ENCODE data around the gene PSD. TPM values are rescaled to one million over a fixed set of nuclear protein-coding genes. Genes with fewer than 3 reads are reported as not detected.

PSD gene
- total and polyA plus RNA-seq, 9 of the 15 experiments (the other 6 are each of a cell fraction or from before 2014, with no cell fraction given) = 0.11 to 1.7 (median 0.54) TPM; not detected in 2

- TF ChIP-seq PREB (CRISPR knock-in tag; IDR thresholded peaks at IDR 0.05) (no peak), NCOR1 (IDR thresholded peaks at IDR 0.05) (no peak), HMGXB4 (CRISPR knock-in tag; IDR thresholded peaks at IDR 0.05) (no peak), ZNF507 (tag; conservative IDR thresholded peaks at IDR 0.05) (no peak), IFI16 (CRISPR knock-in tag; IDR thresholded peaks at IDR 0.05) (no peak), REST (IDR thresholded peaks at IDR 0.05; ENCODE audit: borderline replicate concordance) (peak; percentile 26; the same call in 1 of the 2 replicates), REST (CRISPR knock-in tag; IDR thresholded peaks at IDR 0.05; ENCODE audit: low read depth) (peak; percentile 83; the same call in 1 of the 2 replicates), ILF3 (IDR thresholded peaks at IDR 0.05; ENCODE audit: borderline replicate concordance) (no peak; the same call in 1 of the 2 replicates), RBM25 (IDR thresholded peaks at IDR 0.05; ENCODE audit: low read depth, low read length, severe bottlenecking) (no peak), CHD4 (IDR thresholded peaks at IDR 0.05; ENCODE audit: insufficient read depth, insufficient replicate concordance, low read depth, low read length, poor library complexity, severe bottlenecking) (no peak), HCFC1 (IDR thresholded peaks at IDR 0.05; ENCODE audit: low read depth, low read length) (no peak), KAT7 (CRISPR knock-in tag; IDR thresholded peaks at IDR 0.05; ENCODE audit: borderline replicate concordance) (no peak)
- TF ChIP-seq, protein P1, sequence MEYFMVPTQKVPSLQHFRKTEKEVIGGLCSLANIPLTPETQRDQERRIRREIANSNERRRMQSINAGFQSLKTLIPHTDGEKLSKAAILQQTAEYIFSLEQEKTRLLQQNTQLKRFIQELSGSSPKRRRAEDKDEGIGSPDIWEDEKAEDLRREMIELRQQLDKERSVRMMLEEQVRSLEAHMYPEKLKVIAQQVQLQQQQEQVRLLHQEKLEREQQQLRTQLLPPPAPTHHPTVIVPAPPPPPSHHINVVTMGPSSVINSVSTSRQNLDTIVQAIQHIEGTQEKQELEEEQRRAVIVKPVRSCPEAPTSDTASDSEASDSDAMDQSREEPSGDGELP (CRISPR knock-in tag; IDR thresholded peaks at IDR 0.05; ENCODE audit: borderline replicate concordance) = peak; percentile 35; the same call in 1 of the 2 replicates
- TF ChIP-seq, protein P2, sequence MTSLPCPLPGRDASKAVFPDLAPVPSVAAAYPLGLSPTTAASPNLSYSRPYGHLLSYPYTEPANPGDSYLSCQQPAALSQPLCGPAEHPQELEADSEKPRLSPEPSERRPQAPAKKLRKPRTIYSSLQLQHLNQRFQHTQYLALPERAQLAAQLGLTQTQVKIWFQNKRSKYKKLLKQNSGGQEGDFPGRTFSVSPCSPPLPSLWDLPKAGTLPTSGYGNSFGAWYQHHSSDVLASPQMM (CRISPR knock-in tag; IDR thresholded peaks at IDR 0.05) = no peak
These were observed 32.0 kb upstream of the PSD start (continued) for GRCh38 chr10:102450374-102451104.
